GM23338 (cell line): ENCODE measurements around the gene NPY4R2. TPM values are rescaled to one million over a fixed set of nuclear protein-coding genes. Genes with fewer than 3 reads are reported as not detected.
"Not testable (repeated sequence)": the region's sequence is repeated elsewhere in the genome, so short reads cannot be mapped to it uniquely, and the experiment has no call there.

Experiments used
- ATAC-seq: fragments of 200-7000 bp; cut with Tn5 transposase; 3 replicates; pipeline ENCODE4 v1.9.1; 2020
- DNase-seq: peaks from one replicate; pipeline ENCODE4 v3.0.0-alpha.2; 2015; ENCODE audit warnings: low spot score
- H2AFZ ChIP-seq: fragments of 200-600 bp; sonication (generic); 2 replicates; pipeline ENCODE4 v1.8.0; 2016; ENCODE audit warnings: antibody characterized with exemption, mild to moderate bottlenecking, moderate library complexity
- H3F3A ChIP-seq: fragments of 200-600 bp; sonication (generic); replicated peaks from 2 replicates; pipeline ENCODE4 v1.8.0; 2017; ENCODE audit warnings: antibody characterized with exemption, mixed run types, low read depth
- H3K27ac ChIP-seq: fragments of 200-600 bp; sonication (generic); 2 replicates; pipeline ENCODE4 v1.6.1; 2016; ENCODE audit warnings: low read depth
- H3K27me3 ChIP-seq: fragments of 200-600 bp; sonication (generic); 2 replicates; pipeline ENCODE4 v1.8.0; 2016; ENCODE audit warnings: mild to moderate bottlenecking, mixed run types, moderate library complexity; ENCODE audit not compliant: insufficient read depth
- H3K36me3 ChIP-seq: fragments of 200-600 bp; sonication (generic); 2 replicates; pipeline ENCODE4 v1.8.0; 2016; ENCODE audit warnings: mild to moderate bottlenecking; ENCODE audit not compliant: insufficient read depth
- H3K4me1 ChIP-seq: fragments of 200-600 bp; sonication (generic); 2 replicates; pipeline ENCODE4 v1.8.0; 2016; ENCODE audit warnings: mild to moderate bottlenecking, moderate library complexity; ENCODE audit not compliant: insufficient read depth
- H3K4me2 ChIP-seq: fragments of 200-600 bp; sonication (generic); 2 replicates; pipeline ENCODE4 v1.7.1; 2017; ENCODE audit warnings: mixed run types
- H3K4me3 ChIP-seq: fragments of 200-600 bp; sonication (generic); 2 replicates; pipeline ENCODE4 v1.6.1; 2016; ENCODE audit warnings: mixed run types
- H3K79me2 ChIP-seq: fragments of 200-600 bp; sonication (generic); replicated peaks from 2 replicates; pipeline ENCODE4 v1.8.0; 2017; ENCODE audit warnings: mild to moderate bottlenecking; ENCODE audit not compliant: insufficient read depth
- H3K9me2 ChIP-seq: fragments of 200-600 bp; sonication (generic); 2 replicates; pipeline ENCODE4 v1.8.0; 2017; ENCODE audit not compliant: insufficient read depth
- H4K20me1 ChIP-seq: fragments of 200-600 bp; sonication (generic); replicated peaks from 2 replicates; pipeline ENCODE4 v1.8.0; 2017; ENCODE audit warnings: mild to moderate bottlenecking; ENCODE audit not compliant: insufficient read depth
- H3K27ac Mint-ChIP-seq: 2 replicates; pipeline ENCODE4 v1.8.0; 2020; ENCODE audit warnings: inconsistent platforms, mild to moderate bottlenecking, moderate library complexity, mixed read lengths
- H3K27me3 Mint-ChIP-seq: 3 replicates; pipeline ENCODE4 v1.8.0; 2022; ENCODE audit warnings: low read depth, mild to moderate bottlenecking, moderate library complexity, mixed read lengths, inconsistent platforms; ENCODE audit not compliant: insufficient read depth, poor library complexity
- H3K36me3 Mint-ChIP-seq: 3 replicates; pipeline ENCODE4 v1.8.0; 2021; ENCODE audit warnings: low read depth, mild to moderate bottlenecking, inconsistent platforms, moderate library complexity, mixed read lengths
- H3K4me1 Mint-ChIP-seq: 3 replicates; pipeline ENCODE4 v1.8.0; 2020; ENCODE audit warnings: mild to moderate bottlenecking, inconsistent platforms, mixed read lengths
- H3K4me3 Mint-ChIP-seq: 3 replicates; pipeline ENCODE4 v1.8.0; 2021; ENCODE audit warnings: moderate library complexity, mild to moderate bottlenecking, inconsistent platforms, mixed read lengths
- H3K9me3 Mint-ChIP-seq: 3 replicates; pipeline ENCODE4 v1.8.0; 2020; ENCODE audit warnings: moderate library complexity, mild to moderate bottlenecking, inconsistent platforms, mixed read lengths
- polyA plus RNA-seq: library from polyadenylated mRNA; unstranded; fragments of >200 nt; fragmentation: Nextera tagmentation; extraction: Ambion mirVana; gene quantifications from 2 replicates; pipeline ENCODE4 v1.2.1, GENCODE V29; 2016
- total RNA-seq: library from RNA; depleted of rRNA; stranded (reverse); fragments of >200 nt; shearing (Covaris generic); gene quantifications from 2 replicates; pipeline ENCODE4 v1.2.3, GENCODE V29; 2014
- TF ChIP-seq, protein P1 (sequence below), 2 experiments: fragments of 200-600 bp in 1 of 2; sonication (generic) in 1 of 2; conservative IDR thresholded peaks; 2 replicates each; pipeline versions ENCODE4 v1.5.1 to v1.6.1; 2016 to 2017; ENCODE audit warnings: antibody characterized with exemption in 2 of 2, low read depth in 2 of 2, mild to moderate bottlenecking in 2 of 2, moderate library complexity in 1 of 2

NPY4R2 gene
- total and polyA plus RNA-seq, 2 experiments from 2014 or later: not detected

DNA sequence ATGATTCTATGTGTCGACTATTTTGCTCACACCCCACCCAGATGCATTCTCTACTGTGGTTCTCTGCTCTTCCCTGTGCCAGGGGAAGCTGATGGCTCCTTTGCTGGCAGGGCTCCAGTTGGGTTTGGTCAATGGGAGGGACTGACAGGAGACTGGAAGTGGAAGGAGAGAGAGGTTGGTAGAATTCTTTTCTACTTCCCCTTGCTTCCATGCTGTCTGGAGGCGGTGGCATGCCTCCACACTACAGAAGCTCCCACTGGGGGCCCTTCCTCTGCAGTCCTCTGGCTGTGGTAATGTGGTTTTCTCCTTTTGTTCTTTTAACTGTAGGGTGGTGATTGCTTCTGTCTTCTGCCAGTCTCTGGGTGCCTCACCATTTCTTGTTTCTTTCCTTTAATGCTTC, 4.4 kb upstream of the NPY4R2 start:
- not testable (repeated sequence) for H3K27ac Mint-ChIP-seq, H3K4me3 ChIP-seq, H3K4me2 ChIP-seq, H3K9me2 ChIP-seq, H3K4me1 ChIP-seq, H3K4me3 Mint-ChIP-seq, H4K20me1 ChIP-seq, H3F3A ChIP-seq, H3K36me3 ChIP-seq, H3K27ac ChIP-seq, H3K36me3 Mint-ChIP-seq, H3K9me3 Mint-ChIP-seq, H3K27me3 ChIP-seq, DNase-seq, H3K27me3 Mint-ChIP-seq, H2AFZ ChIP-seq, ATAC-seq, H3K4me1 Mint-ChIP-seq, H3K79me2 ChIP-seq

DNA sequence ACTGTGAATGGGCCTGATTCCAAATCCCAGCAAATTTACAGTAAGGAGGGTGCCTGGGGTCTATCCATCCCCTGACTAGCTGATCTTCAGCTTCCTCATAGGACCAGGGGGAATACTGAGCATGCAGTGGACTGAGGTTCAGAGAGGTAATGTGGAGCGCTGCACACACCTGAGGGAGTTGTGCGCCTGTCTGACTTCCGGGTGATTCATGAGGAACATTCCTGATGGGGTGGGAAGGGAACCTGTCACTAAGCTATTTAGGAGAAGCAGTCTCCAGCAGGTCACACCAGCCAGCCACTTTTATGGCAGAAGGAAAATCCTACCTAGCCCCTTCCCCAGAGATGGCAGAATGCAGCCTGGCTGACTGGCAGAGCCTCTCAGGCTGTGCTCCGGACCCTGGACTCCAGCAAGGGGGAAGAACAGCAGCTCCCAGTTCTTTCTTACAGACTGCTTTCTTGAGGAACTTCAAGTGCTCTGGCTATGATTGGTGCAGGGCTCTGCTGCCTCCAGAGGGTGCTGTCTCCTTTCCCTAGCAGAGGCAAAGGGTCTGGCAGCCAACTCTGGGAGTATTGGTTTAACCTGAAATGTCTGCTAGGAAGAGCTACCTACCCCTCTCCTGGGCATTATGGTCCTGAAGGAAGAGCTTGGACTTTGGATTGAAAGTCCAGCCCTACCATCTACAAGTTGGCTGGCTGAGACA, 2.5 kb upstream of the NPY4R2 start:
- H3K36me3 Mint-ChIP-seq, H3K4me3 ChIP-seq, H3K4me1 Mint-ChIP-seq, H3K4me2 ChIP-seq, H3K4me3 Mint-ChIP-seq, H3K27me3 ChIP-seq, H3K79me2 ChIP-seq, H2AFZ ChIP-seq, H3F3A ChIP-seq, H4K20me1 ChIP-seq, H3K9me2 ChIP-seq, DNase-seq, H3K4me1 ChIP-seq, H3K9me3 Mint-ChIP-seq, H3K36me3 ChIP-seq, H3K27ac ChIP-seq, H3K27me3 Mint-ChIP-seq, H3K27ac Mint-ChIP-seq: not testable (repeated sequence)
- peak; percentile 90 for ATAC-seq
- TF ChIP-seq, protein P1, sequence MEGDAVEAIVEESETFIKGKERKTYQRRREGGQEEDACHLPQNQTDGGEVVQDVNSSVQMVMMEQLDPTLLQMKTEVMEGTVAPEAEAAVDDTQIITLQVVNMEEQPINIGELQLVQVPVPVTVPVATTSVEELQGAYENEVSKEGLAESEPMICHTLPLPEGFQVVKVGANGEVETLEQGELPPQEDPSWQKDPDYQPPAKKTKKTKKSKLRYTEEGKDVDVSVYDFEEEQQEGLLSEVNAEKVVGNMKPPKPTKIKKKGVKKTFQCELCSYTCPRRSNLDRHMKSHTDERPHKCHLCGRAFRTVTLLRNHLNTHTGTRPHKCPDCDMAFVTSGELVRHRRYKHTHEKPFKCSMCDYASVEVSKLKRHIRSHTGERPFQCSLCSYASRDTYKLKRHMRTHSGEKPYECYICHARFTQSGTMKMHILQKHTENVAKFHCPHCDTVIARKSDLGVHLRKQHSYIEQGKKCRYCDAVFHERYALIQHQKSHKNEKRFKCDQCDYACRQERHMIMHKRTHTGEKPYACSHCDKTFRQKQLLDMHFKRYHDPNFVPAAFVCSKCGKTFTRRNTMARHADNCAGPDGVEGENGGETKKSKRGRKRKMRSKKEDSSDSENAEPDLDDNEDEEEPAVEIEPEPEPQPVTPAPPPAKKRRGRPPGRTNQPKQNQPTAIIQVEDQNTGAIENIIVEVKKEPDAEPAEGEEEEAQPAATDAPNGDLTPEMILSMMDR (conservative IDR thresholded peaks at IDR 0.05; ENCODE audit: low read depth in 2 of 2): peak in 1 of 2 experiments; percentile 17; a peak in 1 of 4 replicates

DNA sequence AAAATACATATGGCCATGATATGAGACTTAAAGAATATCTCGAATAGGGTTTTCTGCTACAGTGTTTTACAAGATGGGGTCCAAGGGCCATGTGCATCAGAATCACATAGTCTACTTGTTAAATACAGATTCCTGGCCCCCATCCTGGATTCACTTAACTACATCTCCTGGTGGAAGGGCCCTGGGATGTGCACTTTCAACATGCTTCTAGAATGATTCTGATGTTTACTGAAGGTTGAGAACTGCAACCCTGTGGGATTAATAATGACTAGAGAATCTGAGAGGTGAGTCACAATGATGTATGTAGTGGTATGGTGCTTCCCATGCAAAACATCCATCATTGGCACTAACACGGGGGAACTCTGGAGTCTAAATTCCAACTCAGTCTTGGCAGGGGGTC, 2.1 kb downstream of the NPY4R2 start:
- not testable (repeated sequence) for H3K79me2 ChIP-seq, H3K27me3 Mint-ChIP-seq, H3K36me3 ChIP-seq, H3F3A ChIP-seq, DNase-seq, H3K4me2 ChIP-seq, H3K4me1 Mint-ChIP-seq, H3K4me1 ChIP-seq, H3K4me3 Mint-ChIP-seq, H3K27me3 ChIP-seq, H4K20me1 ChIP-seq, H3K27ac Mint-ChIP-seq, H3K27ac ChIP-seq, H2AFZ ChIP-seq, H3K36me3 Mint-ChIP-seq, H3K4me3 ChIP-seq, ATAC-seq, H3K9me2 ChIP-seq, H3K9me3 Mint-ChIP-seq

DNA sequence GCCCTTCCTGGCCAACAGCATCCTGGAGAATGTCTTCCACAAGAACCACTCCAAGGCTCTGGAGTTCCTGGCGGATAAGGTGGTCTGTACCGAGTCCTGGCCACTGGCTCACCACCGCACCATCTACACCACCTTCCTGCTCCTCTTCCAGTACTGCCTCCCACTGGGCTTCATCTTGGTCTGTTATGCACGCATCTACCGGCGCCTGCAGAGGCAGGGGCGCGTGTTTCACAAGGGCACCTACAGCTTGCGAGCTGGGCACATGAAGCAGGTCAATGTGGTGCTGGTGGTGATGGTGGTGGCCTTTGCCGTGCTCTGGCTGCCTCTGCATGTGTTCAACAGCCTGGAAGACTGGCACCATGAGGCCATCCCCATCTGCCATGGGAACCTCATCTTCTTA, 4.0 kb downstream of the NPY4R2 start:
- not testable (repeated sequence) for H3K27ac Mint-ChIP-seq, H3K9me3 Mint-ChIP-seq, H3K36me3 Mint-ChIP-seq, H3F3A ChIP-seq, H3K27ac ChIP-seq, ATAC-seq, H3K4me3 Mint-ChIP-seq, H3K9me2 ChIP-seq, H3K4me1 ChIP-seq, H3K27me3 ChIP-seq, H3K79me2 ChIP-seq, H3K36me3 ChIP-seq, DNase-seq, H3K4me1 Mint-ChIP-seq, H4K20me1 ChIP-seq, H3K4me2 ChIP-seq, H3K27me3 Mint-ChIP-seq, H3K4me3 ChIP-seq, H2AFZ ChIP-seq

DNA sequence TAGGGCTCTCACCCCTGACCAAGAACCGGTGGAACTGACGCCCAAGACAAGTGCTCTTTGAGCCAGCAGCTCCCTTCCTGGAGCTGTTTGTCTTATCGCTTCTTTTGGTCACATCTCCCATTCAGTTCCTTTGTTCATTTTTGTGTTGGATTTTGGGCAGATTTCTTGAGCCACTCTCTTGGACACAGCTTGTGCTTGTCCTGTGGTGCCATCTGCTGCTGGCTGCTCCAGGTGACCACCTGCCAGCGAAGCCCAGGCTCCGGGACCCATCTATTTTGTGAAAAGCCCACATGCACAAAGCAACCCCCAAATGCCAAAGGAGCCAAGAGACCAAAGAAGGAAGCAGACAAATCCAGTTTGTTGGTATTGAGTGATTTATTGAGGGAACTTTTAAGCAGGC, 6.2 kb downstream of the NPY4R2 start:
- not testable (repeated sequence) for H4K20me1 ChIP-seq, H3K27ac Mint-ChIP-seq, DNase-seq, H3K36me3 Mint-ChIP-seq, H3K27me3 Mint-ChIP-seq, H3K9me2 ChIP-seq, H3K9me3 Mint-ChIP-seq, H3K79me2 ChIP-seq, H3K4me1 ChIP-seq, H3K4me2 ChIP-seq, H3K36me3 ChIP-seq, H2AFZ ChIP-seq, H3K4me3 Mint-ChIP-seq, H3K27me3 ChIP-seq, H3F3A ChIP-seq, H3K4me3 ChIP-seq, H3K4me1 Mint-ChIP-seq, H3K27ac ChIP-seq
- peak; percentile 34; the same call in 2 of the 3 replicates for ATAC-seq

DNA sequence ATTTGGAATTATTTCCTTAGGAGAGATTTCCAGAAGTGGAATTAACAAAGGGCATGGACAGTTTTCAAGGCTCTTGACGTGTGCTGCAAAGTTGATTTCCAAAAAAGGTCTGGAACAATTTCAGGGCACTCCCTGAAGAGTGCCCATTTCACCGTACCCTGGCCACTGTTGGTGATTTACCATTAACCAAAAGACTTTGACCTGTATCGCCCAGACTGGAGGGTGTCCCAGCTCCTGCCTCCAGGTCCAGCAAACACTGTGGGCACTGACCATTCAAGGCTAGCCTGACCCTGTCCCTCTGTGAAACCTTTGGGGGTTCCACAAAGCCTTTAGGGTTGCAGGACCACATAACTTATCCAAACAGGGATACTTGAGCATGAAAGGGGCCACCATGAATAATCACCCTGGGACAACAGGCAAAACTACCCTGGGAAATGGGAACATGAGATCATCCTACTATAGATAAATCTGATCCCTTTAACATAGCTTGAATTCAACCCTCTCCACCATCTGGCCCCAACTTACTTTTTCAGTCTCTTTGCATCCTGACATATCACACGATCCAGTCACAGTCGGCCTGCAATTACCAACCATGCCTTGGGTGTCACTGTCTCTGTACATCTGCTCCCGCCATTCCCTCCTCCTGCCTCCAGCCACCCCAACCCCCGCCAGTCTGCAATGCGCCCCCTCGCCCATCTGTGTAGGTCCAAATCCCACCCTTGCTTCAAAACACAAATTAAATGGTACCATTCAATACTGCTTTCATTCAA, 8.9 kb downstream of the NPY4R2 start:
- H3K4me3 Mint-ChIP-seq, DNase-seq, H3K79me2 ChIP-seq, H3K27ac Mint-ChIP-seq, H2AFZ ChIP-seq, H3K27ac ChIP-seq, H3K4me2 ChIP-seq, H3K27me3 ChIP-seq, H3K27me3 Mint-ChIP-seq, H3K4me1 ChIP-seq, H3K36me3 ChIP-seq, H3K4me1 Mint-ChIP-seq, H3K9me2 ChIP-seq, H3K36me3 Mint-ChIP-seq, H4K20me1 ChIP-seq, H3F3A ChIP-seq, H3K9me3 Mint-ChIP-seq, H3K4me3 ChIP-seq: not testable (repeated sequence)
- ATAC-seq: peak; percentile 31; the same call in 1 of the 3 replicates
